ENCODE measurements around the gene PALB2.

- TF ChIP-seq CTCF (IDR thresholded peaks at IDR 0.05) (no peak), POLR2AphosphoS5 (IDR thresholded peaks at IDR 0.05) (no peak), POLR2A (IDR thresholded peaks at IDR 0.05) (no peak), EP300 (IDR thresholded peaks at IDR 0.05) (no peak)
Observed at GRCh38 chr16:23673971-23674614, 33.0 kb upstream of the PALB2 start.
